Kidney epithelial cell (primary cell): ENCODE results near the gene KRT81. TPM values are rescaled to one million over a fixed set of nuclear protein-coding genes. Genes with fewer than 3 reads are reported as not detected.
"Not testable (repeated sequence)": the region's sequence is repeated elsewhere in the genome, so short reads cannot be mapped to it uniquely, and the experiment has no call there.

Source experiments
- DNase-seq: peaks from one replicate; pipeline ENCODE4 v3.0.0-alpha.2; 2010; ENCODE audit warnings: low read depth
- H3K27me3 ChIP-seq: 2 replicates; pipeline ENCODE4 v1.6.0; 2011; ENCODE audit warnings: low read length; ENCODE audit not compliant: control insufficient read depth, insufficient read depth
- H3K36me3 ChIP-seq: 2 replicates; pipeline ENCODE4 v1.5.1; 2011; ENCODE audit warnings: low read length; ENCODE audit not compliant: control insufficient read depth, insufficient read depth
- H3K4me3 ChIP-seq: 2 replicates; pipeline ENCODE4 v1.5.1; 2011; ENCODE audit warnings: low read depth, mild to moderate bottlenecking, control low read depth, low read length
- CTCF ChIP-seq: IDR thresholded peaks from 2 replicates; pipeline ENCODE4 v1.5.1; 2011; ENCODE audit warnings: mild to moderate bottlenecking, moderate library complexity, low read length, control low read depth, inconsistent platforms; ENCODE audit not compliant: insufficient read depth, poor library complexity, severe bottlenecking
- total RNA-seq: library from RNA; depleted of rRNA; stranded (reverse); fragments of >200 nt; gene quantifications from 2 replicates; pipeline ENCODE4 v1.2.3, GENCODE V29; 2015

KRT81 gene
- total RNA-seq, 1 donor from 2014 or later, result 239 TPM

GRCh38 chr12:52296572-52297215, 5.4 kb upstream of the KRT81 start:
- TF ChIP-seq CTCF, result no peak
- Histone ChIP-seq H3K27me3 (peaks cover 8% of the 10 kb centered on the region), H3K36me3 (no peaks in the 10 kb centered on the region), H3K4me3 (no peak overlapping the region)
- no peak for DNase-seq

- Histone ChIP-seq H3K27me3 (peaks cover 14% of the 10 kb centered on the region), H3K36me3 (no peaks in the 10 kb centered on the region), H3K4me3 (no peak overlapping the region)
- no peak for TF ChIP-seq CTCF
- no peak for DNase-seq
Observed at GRCh38 chr12:52295663-52296062, 4.3 kb upstream of the KRT81 start.

GRCh38 chr12:52294803-52295202, 3.5 kb upstream of the KRT81 start:
- H3K27me3 ChIP-seq, result peaks cover 14% of the 10 kb centered on the region
- TF ChIP-seq CTCF, result no peak
- DNase-seq, result no peak
- no peaks in the 10 kb centered on the region for H3K36me3 ChIP-seq
- no peak overlapping the region for H3K4me3 ChIP-seq

- no peak for TF ChIP-seq CTCF
- Histone ChIP-seq H3K27me3 (peaks cover 14% of the 10 kb centered on the region), H3K4me3 (no peak overlapping the region), H3K36me3 (no peaks in the 10 kb centered on the region)
- no peak for DNase-seq
Observed at GRCh38 chr12:52293926-52294325, 2.6 kb upstream of the KRT81 start.

DNA sequence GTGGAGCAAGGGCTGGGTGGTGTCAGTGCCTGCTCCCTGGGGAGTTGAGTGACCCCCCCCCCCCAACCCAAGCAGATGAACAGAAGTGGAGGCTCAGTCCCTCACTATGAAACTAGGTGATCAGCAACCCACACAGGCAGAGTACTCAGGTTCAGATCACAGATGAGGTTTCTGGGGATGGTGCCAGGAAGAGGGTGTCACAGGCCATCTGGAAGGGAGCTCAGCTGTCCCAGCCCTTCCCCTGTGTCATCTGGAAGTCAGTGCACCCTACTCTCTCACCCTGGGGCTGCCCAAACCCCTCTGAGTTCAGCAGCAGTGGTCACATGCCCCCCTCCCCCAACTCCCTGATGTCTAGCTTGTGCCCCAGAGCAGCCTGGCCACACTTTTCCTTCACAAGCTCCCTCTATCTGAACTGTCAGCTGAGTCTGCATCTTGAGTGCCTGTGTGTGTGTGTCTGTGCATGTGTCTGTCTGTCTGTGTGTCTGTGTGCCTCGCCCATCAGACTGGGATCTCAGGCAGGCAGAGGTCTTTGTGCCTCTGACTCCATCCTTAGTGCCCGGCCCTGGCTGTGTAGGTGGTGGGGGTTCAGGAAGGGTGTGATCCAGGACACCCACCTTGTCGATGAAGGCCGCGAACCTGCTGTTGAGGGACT, 725 bp downstream of the KRT81 start:
- not testable (repeated sequence) for DNase-seq, H3K36me3 ChIP-seq, H3K4me3 ChIP-seq, H3K27me3 ChIP-seq

DNA sequence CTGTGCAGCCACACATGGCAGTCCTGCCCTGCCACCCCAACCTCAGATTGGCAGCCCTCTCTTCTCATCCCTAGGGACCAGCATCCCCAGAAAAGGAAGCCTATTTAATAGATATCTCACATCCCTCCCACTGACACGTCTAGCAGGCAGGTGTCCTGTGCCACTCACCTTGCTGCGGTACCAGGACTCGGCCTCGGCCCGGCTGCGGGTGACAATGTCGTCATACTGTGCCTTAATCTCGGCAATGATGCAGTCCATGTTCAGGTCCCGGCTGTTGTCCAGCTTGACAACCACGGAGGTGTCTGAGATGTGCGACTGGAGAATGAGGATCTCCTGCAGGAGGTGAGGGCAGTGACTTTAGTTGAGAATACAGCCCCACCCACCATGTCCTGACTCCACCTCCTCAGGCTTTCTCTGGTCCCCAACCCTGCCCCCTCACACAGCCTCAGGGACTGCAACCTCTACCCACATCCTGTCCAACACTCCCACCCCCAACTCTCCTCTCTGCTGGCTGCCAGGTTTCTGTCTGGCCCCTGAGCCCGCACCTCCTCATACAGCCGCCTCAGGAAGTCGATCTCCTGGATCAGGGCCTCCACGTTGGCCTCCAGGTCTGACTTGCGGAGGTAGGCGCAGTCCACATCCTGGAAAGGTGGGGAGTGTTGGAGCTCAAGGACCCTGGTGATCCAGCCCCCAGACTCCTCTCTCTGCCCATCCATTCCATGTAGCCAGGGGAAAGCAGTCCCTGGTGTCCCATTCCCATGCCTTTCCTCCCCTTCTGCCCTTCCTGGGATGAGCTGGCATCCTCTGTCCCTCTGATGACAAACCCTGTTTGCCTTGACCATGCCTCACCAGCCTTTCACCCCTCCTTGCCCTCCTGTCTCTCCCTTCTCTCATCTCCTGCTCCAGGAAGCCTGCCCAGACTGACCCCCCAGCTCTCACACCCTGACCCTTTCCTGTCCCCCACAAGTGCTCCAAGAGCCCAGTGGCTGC, 3.2 kb downstream of the KRT81 start:
- not testable (repeated sequence) for H3K36me3 ChIP-seq, H3K27me3 ChIP-seq, H3K4me3 ChIP-seq, DNase-seq

- H3K4me3 ChIP-seq, H3K27me3 ChIP-seq, H3K36me3 ChIP-seq, DNase-seq: not testable (repeated sequence)
Observed at GRCh38 chr12:52286857-52287785, 4.2 kb downstream of the KRT81 start.
